Type B pancreatic cell (in vitro differentiated cells): ENCODE measurements around the gene TMEM53. TPM values are rescaled to one million over a fixed set of nuclear protein-coding genes. Genes with fewer than 3 reads are reported as not detected.

Experiments
- DNase-seq: peaks from one replicate; pipeline ENCODE4 v3.0.0; 2021; ENCODE audit warnings: mixed read lengths; ENCODE audit not compliant: unreplicated experiment; ENCODE audit errors: extremely low spot score
- H3K27ac Mint-ChIP-seq: 2 replicates; pipeline ENCODE4 v1.8.0; 2021; ENCODE audit warnings: mild to moderate bottlenecking, mixed read lengths
- H3K27me3 Mint-ChIP-seq: 2 replicates; pipeline ENCODE4 v1.8.0; 2021; ENCODE audit warnings: mixed read lengths
- H3K36me3 Mint-ChIP-seq: 2 replicates; pipeline ENCODE4 v1.8.0; 2021; ENCODE audit warnings: mixed read lengths
- H3K4me1 Mint-ChIP-seq: one replicate; pipeline ENCODE4 v1.8.0; 2021; ENCODE audit warnings: mixed read lengths; ENCODE audit not compliant: unreplicated experiment
- H3K4me3 Mint-ChIP-seq: 2 replicates; pipeline ENCODE4 v1.8.0; 2021; ENCODE audit warnings: mild to moderate bottlenecking, mixed read lengths
- H3K9me3 Mint-ChIP-seq: 2 replicates; pipeline ENCODE4 v1.8.0; 2021; ENCODE audit warnings: mixed read lengths
- CTCF ChIP-seq: fragments of 200-600 bp; sonication (generic); conservative IDR thresholded peaks from 2 replicates; pipeline ENCODE4 v1.5.0; 2021; ENCODE audit warnings: antibody characterized with exemption, mild to moderate bottlenecking
- total RNA-seq: library from RNA; stranded (reverse); gene quantifications from 2 replicates; pipeline ENCODE4 v1.2.1, GENCODE V29; 2021; ENCODE audit warnings: low replicate concordance

The TMEM53 gene
- total RNA-seq, 1 donor from 2014 or later: 6.6 TPM

GRCh38 chr1:44617703-44618029 is 56.6 kb downstream of the TMEM53 start:
- DNase-seq: no peak
- Mint-ChIP-seq H3K27me3 (peaks cover 61% of the 10 kb centered on the region), H3K27ac (no peak overlapping the region), H3K36me3 (no peaks in the 10 kb centered on the region), H3K4me1 (peaks cover 40% of the 10 kb centered on the region), H3K4me3 (peak overlapping the region; percentile 29), H3K9me3 (no peaks in the 10 kb centered on the region)
- TF ChIP-seq CTCF: no peak

GRCh38 chr1:44616991-44617702 is 57.1 kb downstream of the TMEM53 start:
- Mint-ChIP-seq H3K4me3 (peak overlapping the region; percentile 85), H3K36me3 (no peaks in the 10 kb centered on the region), H3K4me1 (peaks cover 40% of the 10 kb centered on the region), H3K9me3 (no peaks in the 10 kb centered on the region), H3K27me3 (peaks cover 64% of the 10 kb centered on the region), H3K27ac (no peak overlapping the region)
- no peak for TF ChIP-seq CTCF
- DNase-seq: no peak

GRCh38 chr1:44616284-44616990 is 57.8 kb downstream of the TMEM53 start:
- Mint-ChIP-seq H3K27me3 (peaks cover 67% of the 10 kb centered on the region), H3K36me3 (no peaks in the 10 kb centered on the region), H3K4me3 (peak overlapping the region; percentile 85), H3K27ac (no peak overlapping the region), H3K9me3 (no peaks in the 10 kb centered on the region), H3K4me1 (peaks cover 33% of the 10 kb centered on the region)
- DNase-seq: no peak
- TF ChIP-seq CTCF: no peak

- Mint-ChIP-seq H3K27ac (no peak overlapping the region), H3K4me3 (no peak overlapping the region), H3K4me1 (peaks cover 18% of the 10 kb centered on the region), H3K36me3 (no peaks in the 10 kb centered on the region), H3K27me3 (peaks cover 71% of the 10 kb centered on the region), H3K9me3 (no peaks in the 10 kb centered on the region)
- no peak for DNase-seq
- no peak for TF ChIP-seq CTCF
Measured at GRCh38 chr1:44613941-44614340, 60.3 kb downstream of the TMEM53 start.

GRCh38 chr1:44611866-44612265 is 62.4 kb downstream of the TMEM53 start:
- H3K27me3 Mint-ChIP-seq: peaks cover 71% of the 10 kb centered on the region
- no peaks in the 10 kb centered on the region for H3K9me3 Mint-ChIP-seq
- no peak for DNase-seq
- H3K4me3 Mint-ChIP-seq: no peak overlapping the region
- H3K4me1 Mint-ChIP-seq: peaks cover 4% of the 10 kb centered on the region
- TF ChIP-seq CTCF: no peak
- no peak overlapping the region for H3K27ac Mint-ChIP-seq
- H3K36me3 Mint-ChIP-seq: no peaks in the 10 kb centered on the region
